Naive thymus-derived CD8-positive, alpha-beta T cell (primary cell): ENCODE results near the gene ZIC1. TPM values are rescaled to one million over a fixed set of nuclear protein-coding genes. Genes with fewer than 3 reads are reported as not detected.

ENCODE experiments used
- ATAC-seq, 2 donors: fragments of 150-1000 bp; cut with Tn5 transposase in 1 of 2; sonication (Bioruptor Pico), chemical (Tn5 transposase) in 1 of 2; 1 replicate in 1 of 2; 2 replicates in 1 of 2; pipeline ENCODE4 v1.10.0; 2021; ENCODE audit warnings: mild to moderate bottlenecking in 2 of 2, moderate library complexity in 2 of 2
- POLR2A ChIA-PET: fragments of 350-600 bp; sonication (Branson Sonifier 250); formaldehyde crosslinking; loops from one replicate; lab custom pipeline; 2021; ENCODE audit warnings: antibody characterized with exemption; lab: Charles Lee
- DNase-seq, 10 donors: peaks; one replicate each; pipeline versions ENCODE4 v3.0.0 to v3.0.0-alpha.2; 2020 to 2022
- H3K27ac Mint-ChIP-seq, 10 donors: one replicate each; pipeline ENCODE4 v1.8.0; 2020 to 2022; ENCODE audit warnings: mild to moderate bottlenecking in 10 of 10, mixed read lengths in 10 of 10, moderate library complexity in 4 of 10, inconsistent platforms in 1 of 10
- H3K27me3 Mint-ChIP-seq, 5 donors: one replicate each; pipeline ENCODE4 v1.8.0; 2021 to 2022; ENCODE audit warnings: mixed read lengths in 5 of 5
- H3K36me3 Mint-ChIP-seq, 3 donors: one replicate each; pipeline ENCODE4 v1.8.0; 2020 to 2022; ENCODE audit warnings: mixed read lengths in 3 of 3, mild to moderate bottlenecking in 2 of 3, inconsistent platforms in 1 of 3
- H3K4me1 Mint-ChIP-seq, 4 donors: one replicate each; pipeline ENCODE4 v1.8.0; 2021 to 2022; ENCODE audit warnings: mixed read lengths in 4 of 4
- H3K4me3 Mint-ChIP-seq, 10 donors: one replicate each; pipeline ENCODE4 v1.8.0; 2020 to 2022; ENCODE audit warnings: mild to moderate bottlenecking in 10 of 10, mixed read lengths in 10 of 10, moderate library complexity in 6 of 10, inconsistent platforms in 1 of 10
- H3K9me3 Mint-ChIP-seq, 9 donors: one replicate each; pipeline ENCODE4 v1.8.0; 2020 to 2022; ENCODE audit warnings: mixed read lengths in 9 of 9, mild to moderate bottlenecking in 3 of 9, inconsistent platforms in 1 of 9, moderate library complexity in 1 of 9
- polyA plus RNA-seq, 3 donors: library from polyadenylated mRNA; unstranded; fragments of 300-500 nt; fragmentation: Illumina TruSeq; gene quantifications; one replicate each; pipeline ENCODE4 v1.2.3, GENCODE V29; 2021
- total RNA-seq, 8 experiments: library from RNA in 2 of 8; stranded (reverse) in 2 of 8; gene quantifications; one replicate each; pipeline ENCODE4 v1.2.3 and lab custom pipeline; 2021 to 2026

Gene ZIC1
- not detected for total RNA-seq
- not detected for polyA plus RNA-seq
- 0 reads per million in 6 experiments for total RNA-seq (lab: John Stamatoyannopoulos, UW)

- Mint-ChIP-seq H3K4me1 (peaks cover 22 to 46% (median 41%) of the 10 kb centered on the region in 4 donors), H3K4me3 (peak within 1 kb of the TSS; percentile 5 to 82 (median 52)), H3K9me3 (peaks cover 5 to 59% (median 22%) of the 10 kb centered on the region in 9 donors), H3K27ac (peak within 1 kb of the TSS in 3 of 10 donors; percentile 29 to 92 (median 60)), H3K27me3 (peaks cover 45 to 92% (median 67%) of the 10 kb centered on the region in 5 donors), H3K36me3 (peaks cover 19 to 43% (median 37%) of the 10 kb centered on the region in 3 donors)
- ATAC-seq (no peak), DNase-seq (no peak)
- POLR2A ChIA-PET, result no interaction called here
Observed at GRCh38 chr3:147409143-147410115, at the start of gene ZIC1. Gene ZIC1 (plus strand): TSS chr3:147409365. CDS start chr3:147410113, 748 bp downstream.

GRCh38 chr3:147360051-147360439 lies 49.1 kb upstream of the ZIC1 start:
- H3K4me3 Mint-ChIP-seq, result no peak overlapping the region
- peaks cover 0 to 11% (median 8%) of the 10 kb centered on the region in 4 donors for H3K4me1 Mint-ChIP-seq
- peak overlapping the region in 1 of 10 donors; percentile 18 for H3K27ac Mint-ChIP-seq
- peaks cover 0 to 39% (median 15%) of the 10 kb centered on the region in 9 donors for H3K9me3 Mint-ChIP-seq
- ATAC-seq (no peak), DNase-seq (no peak)
- peaks cover 0 to 21% (median 2%) of the 10 kb centered on the region in 3 donors for H3K36me3 Mint-ChIP-seq
- POLR2A ChIA-PET, result no interaction called here
- peaks cover 49 to 85% (median 68%) of the 10 kb centered on the region in 5 donors for H3K27me3 Mint-ChIP-seq

GRCh38 chr3:147360646-147361453 lies 48.3 kb upstream of the ZIC1 start:
- POLR2A ChIA-PET, result no interaction called here
- peak overlapping the region in 2 of 10 donors; percentile 18 to 56 for H3K4me3 Mint-ChIP-seq
- H3K4me1 Mint-ChIP-seq, result peaks cover 0 to 11% (median 8%) of the 10 kb centered on the region in 4 donors
- peaks cover 0 to 14% (median 2%) of the 10 kb centered on the region in 3 donors for H3K36me3 Mint-ChIP-seq
- DNase-seq (peak in 3 of 10 donors; percentile 3 to 27 (median 8)), ATAC-seq (peak in 1 of 2 donors; percentile 74)
- H3K27me3 Mint-ChIP-seq, result peaks cover 44 to 85% (median 65%) of the 10 kb centered on the region in 5 donors
- H3K27ac Mint-ChIP-seq, result peak overlapping the region in 1 of 10 donors; percentile 61
- H3K9me3 Mint-ChIP-seq, result peaks cover 0 to 36% (median 15%) of the 10 kb centered on the region in 9 donors

- peak overlapping the region in 1 of 10 donors; percentile 56 for H3K4me3 Mint-ChIP-seq
- peaks cover 0 to 9% (median 2%) of the 10 kb centered on the region in 3 donors for H3K36me3 Mint-ChIP-seq
- POLR2A ChIA-PET, result no interaction called here
- peaks cover 37 to 78% (median 58%) of the 10 kb centered on the region in 5 donors for H3K27me3 Mint-ChIP-seq
- DNase-seq (no peak), ATAC-seq (peak in 1 of 2 donors; percentile 18)
- peak overlapping the region in 1 of 10 donors; percentile 61 for H3K27ac Mint-ChIP-seq
- H3K4me1 Mint-ChIP-seq, result peaks cover 0 to 11% (median 8%) of the 10 kb centered on the region in 4 donors
- peaks cover 0 to 30% (median 15%) of the 10 kb centered on the region in 9 donors for H3K9me3 Mint-ChIP-seq
Observed at GRCh38 chr3:147361454-147362420, 47.4 kb upstream of the ZIC1 start.

GRCh38 chr3:147364771-147365170 lies 44.4 kb upstream of the ZIC1 start:
- H3K4me1 Mint-ChIP-seq, result peaks cover 0 to 11% (median 8%) of the 10 kb centered on the region in 4 donors
- H3K36me3 Mint-ChIP-seq, result peaks cover 0 to 4% (median 4%) of the 10 kb centered on the region in 3 donors
- DNase-seq (no peak), ATAC-seq (no peak)
- peaks cover 28 to 72% (median 54%) of the 10 kb centered on the region in 5 donors for H3K27me3 Mint-ChIP-seq
- POLR2A ChIA-PET, result no interaction called here
- peaks cover 0 to 20% (median 11%) of the 10 kb centered on the region in 9 donors for H3K9me3 Mint-ChIP-seq
- H3K4me3 Mint-ChIP-seq, result no peak overlapping the region
- H3K27ac Mint-ChIP-seq, result no peak overlapping the region

- peaks cover 30 to 72% (median 54%) of the 10 kb centered on the region in 5 donors for H3K27me3 Mint-ChIP-seq
Observed at GRCh38 chr3:147365196-147366115, 43.7 kb upstream of the ZIC1 start.

GRCh38 chr3:147367676-147368075 lies 41.5 kb upstream of the ZIC1 start:
- Mint-ChIP-seq H3K9me3 (peaks cover 0 to 30% (median 12%) of the 10 kb centered on the region in 9 donors), H3K27me3 (peaks cover 34 to 80% (median 58%) of the 10 kb centered on the region in 5 donors), H3K4me1 (no peaks in the 10 kb centered on the region), H3K36me3 (peaks cover 3 to 26% (median 17%) of the 10 kb centered on the region in 3 donors), H3K27ac (no peak overlapping the region), H3K4me3 (no peak overlapping the region)
- DNase-seq (no peak), ATAC-seq (no peak)
- POLR2A ChIA-PET, result no interaction called here

More at GRCh38 chr3:147365196-147366115, 43.7 kb upstream of the ZIC1 start:
- peaks cover 0 to 8% (median 7%) of the 10 kb centered on the region in 3 donors for H3K36me3 Mint-ChIP-seq
- H3K9me3 Mint-ChIP-seq, result peaks cover 0 to 24% (median 11%) of the 10 kb centered on the region in 9 donors
- POLR2A ChIA-PET, result no interaction called here
- no peak overlapping the region for H3K27ac Mint-ChIP-seq
- peaks cover 0 to 10% (median 7%) of the 10 kb centered on the region in 4 donors for H3K4me1 Mint-ChIP-seq
- ATAC-seq (no peak), DNase-seq (no peak)
- H3K4me3 Mint-ChIP-seq, result no peak overlapping the region

GRCh38 chr3:147368151-147368550 lies 41.0 kb upstream of the ZIC1 start:
- H3K9me3 Mint-ChIP-seq, result peaks cover 0 to 33% (median 13%) of the 10 kb centered on the region in 9 donors
- DNase-seq, result no peak

GRCh38 chr3:147368561-147369221 lies 40.5 kb upstream of the ZIC1 start:
- H3K4me3 Mint-ChIP-seq, result no peak overlapping the region
- peaks cover 40 to 85% (median 65%) of the 10 kb centered on the region in 5 donors for H3K27me3 Mint-ChIP-seq
- peaks cover 3 to 26% (median 21%) of the 10 kb centered on the region in 3 donors for H3K36me3 Mint-ChIP-seq
- no peak for ATAC-seq
- POLR2A ChIA-PET, result no interaction called here
- no peak for DNase-seq
- H3K27ac Mint-ChIP-seq, result no peak overlapping the region
- no peaks in the 10 kb centered on the region for H3K4me1 Mint-ChIP-seq
- H3K9me3 Mint-ChIP-seq, result peaks cover 0 to 37% (median 16%) of the 10 kb centered on the region in 9 donors

More at GRCh38 chr3:147368151-147368550, 41.0 kb upstream of the ZIC1 start:
- POLR2A ChIA-PET, result no interaction called here
- Mint-ChIP-seq H3K27me3 (peaks cover 35 to 85% (median 63%) of the 10 kb centered on the region in 5 donors), H3K4me1 (no peaks in the 10 kb centered on the region), H3K4me3 (no peak overlapping the region), H3K36me3 (peaks cover 3 to 26% (median 18%) of the 10 kb centered on the region in 3 donors), H3K27ac (no peak overlapping the region)
- no peak for ATAC-seq

- Mint-ChIP-seq H3K27me3 (peaks cover 43 to 85% (median 64%) of the 10 kb centered on the region in 5 donors), H3K4me1 (no peaks in the 10 kb centered on the region), H3K27ac (no peak overlapping the region), H3K36me3 (peaks cover 3 to 26% (median 21%) of the 10 kb centered on the region in 3 donors), H3K4me3 (no peak overlapping the region), H3K9me3 (peaks cover 0 to 41% (median 16%) of the 10 kb centered on the region in 9 donors)
- DNase-seq (no peak), ATAC-seq (no peak)
- POLR2A ChIA-PET, result no interaction called here
Observed at GRCh38 chr3:147369231-147369630, 39.9 kb upstream of the ZIC1 start.
